ENCODE data around the gene MZT2A. TPM values are rescaled to one million over a fixed set of nuclear protein-coding genes. Genes with fewer than 3 reads are reported as not detected.
"Not testable (repeated sequence)": the region's sequence is repeated elsewhere in the genome, so short reads cannot be mapped to it uniquely, and the experiment has no call there.

The MZT2A gene
- total and polyA plus RNA-seq, 4 donors: 17.6 to 74.2 (median 53.0) TPM

- not testable (repeated sequence) for H3K4me3 ChIP-seq (ENCODE audit: low read depth in 1 of 3, low read length in 3 of 3); H3K27me3 ChIP-seq (ENCODE audit: control insufficient read depth in 4 of 4, insufficient read depth in 4 of 4, low read length in 3 of 4); H3K9ac ChIP-seq (ENCODE audit: low read depth in 1 of 2, low read length in 2 of 2); DNase-seq (ENCODE audit: low spot score); H3K4me1 ChIP-seq (ENCODE audit: control insufficient read depth in 4 of 4, insufficient read depth in 4 of 4, low read length in 3 of 4); H3K36me3 ChIP-seq (ENCODE audit: control insufficient read depth in 4 of 4, insufficient read depth in 3 of 4, low read depth in 1 of 4, low read length in 3 of 4); H3K9me3 ChIP-seq (ENCODE audit: control insufficient read depth in 4 of 4, low read length in 3 of 4); H3K27ac ChIP-seq (ENCODE audit: low read depth in 1 of 2, low read length in 2 of 2)
- 95% methylated on average over 5 of the region's 5 CpGs for WGBS
Observed at GRCh38 chr2:131529864-131530445, 37.8 kb upstream of the MZT2A start.

- H3K4me3 ChIP-seq (ENCODE audit: low read depth in 1 of 3, low read length in 3 of 3); DNase-seq (ENCODE audit: low spot score); H3K27ac ChIP-seq (ENCODE audit: low read depth in 1 of 2, low read length in 2 of 2); H3K4me1 ChIP-seq (ENCODE audit: control insufficient read depth in 4 of 4, insufficient read depth in 4 of 4, low read length in 3 of 4); H3K9ac ChIP-seq (ENCODE audit: low read depth in 1 of 2, low read length in 2 of 2); H3K27me3 ChIP-seq (ENCODE audit: control insufficient read depth in 4 of 4, insufficient read depth in 4 of 4, low read length in 3 of 4); H3K36me3 ChIP-seq (ENCODE audit: control insufficient read depth in 4 of 4, insufficient read depth in 3 of 4, low read depth in 1 of 4, low read length in 3 of 4); H3K9me3 ChIP-seq (ENCODE audit: control insufficient read depth in 4 of 4, low read length in 3 of 4): not testable (repeated sequence)
- 72% methylated on average over 25 of the region's 26 CpGs for WGBS
Observed at GRCh38 chr2:131528981-131529863, 37.0 kb upstream of the MZT2A start.

GRCh38 chr2:131527131-131528001 is 35.2 kb upstream of the MZT2A start, which contains the start of gene CCDC74A:
TSS of gene CCDC74A (plus strand) at chr2:131527888. CDS start at chr2:131527971, 83 bp downstream.
- H3K9ac ChIP-seq (ENCODE audit: low read depth in 1 of 2, low read length in 2 of 2); DNase-seq (ENCODE audit: low spot score); H3K4me1 ChIP-seq (ENCODE audit: control insufficient read depth in 4 of 4, insufficient read depth in 4 of 4, low read length in 3 of 4); H3K9me3 ChIP-seq (ENCODE audit: control insufficient read depth in 4 of 4, low read length in 3 of 4); H3K27me3 ChIP-seq (ENCODE audit: control insufficient read depth in 4 of 4, insufficient read depth in 4 of 4, low read length in 3 of 4); H3K27ac ChIP-seq (ENCODE audit: low read depth in 1 of 2, low read length in 2 of 2); H3K36me3 ChIP-seq (ENCODE audit: control insufficient read depth in 4 of 4, insufficient read depth in 3 of 4, low read depth in 1 of 4, low read length in 3 of 4): not testable (repeated sequence)
- peak within 1 kb of the TSS in 1 of 3 donors; percentile 34 for H3K4me3 ChIP-seq (ENCODE audit: low read depth in 1 of 3, low read length in 3 of 3)
- 33% methylated on average over 40 of the region's 47 CpGs for WGBS

- 92% methylated on average over 2 of the region's 2 CpGs for WGBS
- H3K36me3 ChIP-seq (ENCODE audit: control insufficient read depth in 4 of 4, insufficient read depth in 3 of 4, low read depth in 1 of 4, low read length in 3 of 4); H3K27ac ChIP-seq (ENCODE audit: low read depth in 1 of 2, low read length in 2 of 2); H3K9ac ChIP-seq (ENCODE audit: low read depth in 1 of 2, low read length in 2 of 2); H3K4me1 ChIP-seq (ENCODE audit: control insufficient read depth in 4 of 4, insufficient read depth in 4 of 4, low read length in 3 of 4); H3K4me3 ChIP-seq (ENCODE audit: low read depth in 1 of 3, low read length in 3 of 3); H3K9me3 ChIP-seq (ENCODE audit: control insufficient read depth in 4 of 4, low read length in 3 of 4); H3K27me3 ChIP-seq (ENCODE audit: control insufficient read depth in 4 of 4, insufficient read depth in 4 of 4, low read length in 3 of 4): not testable (repeated sequence)
- peak; percentile 8 for DNase-seq (ENCODE audit: low spot score)
Observed at GRCh38 chr2:131525256-131525655, 33.1 kb upstream of the MZT2A start.

GRCh38 chr2:131521961-131522781 is 30.0 kb upstream of the MZT2A start:
- Histone ChIP-seq H3K27ac (ENCODE audit: low read depth in 1 of 2, low read length in 2 of 2) (no peak overlapping the region), H3K36me3 (ENCODE audit: control insufficient read depth in 4 of 4, insufficient read depth in 3 of 4, low read depth in 1 of 4, low read length in 3 of 4) (peaks cover 0 to 23% (median 1%) of the 10 kb centered on the region in 4 donors), H3K4me3 (ENCODE audit: low read depth in 1 of 3, low read length in 3 of 3) (no peak overlapping the region), H3K9me3 (ENCODE audit: control insufficient read depth in 4 of 4, low read length in 3 of 4) (no peaks in the 10 kb centered on the region), H3K27me3 (ENCODE audit: control insufficient read depth in 4 of 4, insufficient read depth in 4 of 4, low read length in 3 of 4) (no peaks in the 10 kb centered on the region), H3K4me1 (ENCODE audit: control insufficient read depth in 4 of 4, insufficient read depth in 4 of 4, low read length in 3 of 4) (no peaks in the 10 kb centered on the region), H3K9ac (ENCODE audit: low read depth in 1 of 2, low read length in 2 of 2) (no peak overlapping the region)
- WGBS: 91% methylated on average over 20 of the region's 20 CpGs
- DNase-seq (ENCODE audit: low spot score): no peak
- no peak for TF ChIP-seq ATF3 (IDR thresholded peaks at IDR 0.05)
- no peak for TF ChIP-seq FOXA2 (IDR thresholded peaks at IDR 0.05)
- no peak for TF ChIP-seq FOXA1 (IDR thresholded peaks at IDR 0.05)
- no peak for TF ChIP-seq YY1 (IDR thresholded peaks at IDR 0.05)
- TF ChIP-seq MAX (IDR thresholded peaks at IDR 0.05): no peak
- TF ChIP-seq NR2F2 (IDR thresholded peaks at IDR 0.05): no peak
- TF ChIP-seq JUND (IDR thresholded peaks at IDR 0.05): no peak
- TF ChIP-seq RAD21 (IDR thresholded peaks at IDR 0.05): no peak
- TF ChIP-seq HNF4G (IDR thresholded peaks at IDR 0.05): no peak
- no peak for TF ChIP-seq ZBTB33 (IDR thresholded peaks at IDR 0.05)
- no peak for TF ChIP-seq RXRA (IDR thresholded peaks at IDR 0.05)
- TF ChIP-seq EGR1 (IDR thresholded peaks at IDR 0.05; ENCODE audit: low read depth in 2 of 2): no peak

All from liver (tissue), 9 donors.